ENCODE measurements around the gene SLCO3A1. TPM values are rescaled to one million over a fixed set of nuclear protein-coding genes. Genes with fewer than 3 reads are reported as not detected.

The SLCO3A1 gene
- total RNA-seq, 1 donor = 17.7 TPM

DNA sequence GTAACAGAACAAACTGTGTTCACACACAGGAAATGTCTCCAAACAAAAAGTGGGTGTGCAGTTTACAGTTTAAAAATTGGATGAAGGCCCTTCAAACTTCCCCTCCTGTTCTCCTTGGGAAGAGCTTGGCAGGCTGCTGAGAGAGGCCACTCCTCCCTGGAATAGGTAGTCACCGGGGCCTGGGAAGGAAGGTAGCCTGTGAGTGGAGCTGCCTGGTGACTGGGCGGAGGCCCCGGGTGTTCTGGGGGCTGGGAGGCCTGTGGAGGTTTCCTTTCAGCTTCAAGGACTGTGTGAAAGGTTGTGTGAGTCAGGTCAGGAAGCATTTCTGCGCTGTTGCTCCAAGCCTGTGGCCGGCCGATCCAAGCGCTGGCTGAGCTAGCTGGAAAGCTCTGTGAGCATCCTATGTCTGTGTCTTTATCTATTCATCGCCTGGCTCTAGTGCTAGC, 14.1 kb downstream of the SLCO3A1 start:
- Histone ChIP-seq H3K4me1 (ENCODE audit: insufficient read depth, low read length) (peaks cover 71% of the 10 kb centered on the region), H3K4me3 (ENCODE audit: low read length) (no peak overlapping the region), H3K9me3 (ENCODE audit: low read depth, low read length) (no peaks in the 10 kb centered on the region), H3K27me3 (ENCODE audit: insufficient read depth, low read length) (no peaks in the 10 kb centered on the region)

DNA sequence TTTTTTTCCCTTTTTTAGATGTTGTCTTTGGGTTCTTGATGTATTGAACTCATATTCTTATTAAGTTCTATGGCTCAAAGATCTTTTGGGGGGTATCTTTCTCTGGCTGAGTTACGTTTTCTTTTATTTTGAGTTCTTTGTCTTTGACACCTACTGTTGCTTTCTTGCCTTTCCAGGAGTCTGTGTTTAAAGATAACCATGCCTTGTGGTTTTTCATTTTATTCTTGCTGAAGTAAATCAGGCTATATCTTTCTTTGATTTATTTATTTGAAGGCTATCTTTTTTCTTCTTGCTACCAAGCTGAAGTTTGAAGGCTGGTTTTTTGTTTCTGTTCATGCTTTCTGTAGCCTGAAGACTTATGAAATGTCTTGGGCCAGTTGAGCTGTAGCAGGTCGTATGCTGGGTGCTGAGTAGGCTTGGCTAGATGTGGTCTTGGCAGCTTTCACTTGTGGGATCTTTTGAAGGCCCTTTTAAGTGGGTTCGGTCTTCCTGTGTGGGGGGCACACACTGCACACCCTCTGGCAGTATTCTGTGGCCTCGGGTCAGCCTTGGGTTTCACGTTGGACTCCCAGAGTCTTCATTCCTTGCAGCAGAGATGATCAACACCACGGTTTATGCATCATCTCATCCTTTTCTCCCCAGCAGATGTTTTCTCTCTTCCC, 17.5 kb downstream of the SLCO3A1 start:
- H3K9me3 ChIP-seq (ENCODE audit: low read depth, low read length) = no peaks in the 10 kb centered on the region
- H3K4me1 ChIP-seq (ENCODE audit: insufficient read depth, low read length) = peaks cover 50% of the 10 kb centered on the region
- H3K4me3 ChIP-seq (ENCODE audit: low read length) = no peak overlapping the region
- no peaks in the 10 kb centered on the region for H3K27me3 ChIP-seq (ENCODE audit: insufficient read depth, low read length)

DNA sequence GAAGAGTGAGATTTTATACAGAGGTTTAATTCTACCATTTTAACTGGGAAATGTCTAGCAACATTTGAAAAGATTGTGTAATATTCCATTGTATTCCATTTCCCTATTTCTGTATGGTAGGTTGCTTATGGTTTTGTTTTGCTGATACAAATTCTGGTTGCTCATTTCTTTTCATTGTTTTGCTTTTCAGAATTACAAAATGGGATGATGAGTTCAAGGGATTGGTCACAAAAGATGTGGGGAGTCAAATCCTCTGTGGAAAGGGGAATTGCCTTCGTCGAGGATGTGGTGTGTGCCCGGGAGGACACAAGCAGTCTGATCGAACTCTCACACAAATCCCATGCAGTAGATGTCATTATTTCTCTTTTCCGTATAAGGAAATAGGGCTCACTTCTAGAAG, 18.3 kb downstream of the SLCO3A1 start:
- no peaks in the 10 kb centered on the region for H3K27me3 ChIP-seq (ENCODE audit: insufficient read depth, low read length)
- H3K9me3 ChIP-seq (ENCODE audit: low read depth, low read length) = no peaks in the 10 kb centered on the region
- H3K4me1 ChIP-seq (ENCODE audit: insufficient read depth, low read length) = peaks cover 42% of the 10 kb centered on the region
- no peak overlapping the region for H3K4me3 ChIP-seq (ENCODE audit: low read length)

DNA sequence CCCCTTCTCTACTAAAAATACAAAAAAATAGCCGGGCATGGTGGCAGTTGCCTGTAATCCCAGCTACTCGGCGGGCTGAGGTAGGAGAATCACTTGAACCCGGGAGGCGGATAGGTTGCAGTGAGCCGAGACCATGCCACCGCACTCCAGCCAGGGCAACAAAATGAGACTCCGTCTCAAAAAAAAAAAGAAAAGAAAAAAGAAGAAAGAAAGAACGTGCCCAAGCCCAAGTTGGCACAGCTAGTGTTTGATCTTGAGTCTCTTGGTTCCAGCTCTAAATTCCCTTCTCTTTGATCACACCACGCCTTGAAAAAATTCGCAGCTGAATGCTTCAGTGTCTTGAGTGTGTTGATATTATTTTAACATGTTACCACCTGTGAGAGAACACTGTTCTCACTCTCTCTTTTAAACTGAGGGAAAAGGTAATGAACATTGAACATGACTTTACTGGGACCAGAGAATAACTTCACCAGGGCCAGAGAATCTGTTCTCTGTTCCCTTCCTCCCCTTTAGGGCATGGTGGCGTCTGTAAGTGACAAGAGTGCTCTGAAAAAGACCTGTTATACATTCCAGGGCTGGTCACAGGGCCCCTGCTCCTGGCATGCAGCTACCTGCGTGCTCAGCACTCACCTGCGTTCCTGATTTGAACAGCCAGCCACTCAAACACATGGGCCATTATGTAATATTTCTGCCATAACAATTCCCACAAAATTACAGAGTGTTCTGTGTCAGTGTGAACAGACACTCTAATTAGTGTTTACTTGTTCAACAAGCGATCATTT, 19.0 kb downstream of the SLCO3A1 start:
- Histone ChIP-seq H3K4me3 (ENCODE audit: low read length) (no peak overlapping the region), H3K9me3 (ENCODE audit: low read depth, low read length) (no peaks in the 10 kb centered on the region), H3K4me1 (ENCODE audit: insufficient read depth, low read length) (peaks cover 35% of the 10 kb centered on the region), H3K27me3 (ENCODE audit: insufficient read depth, low read length) (no peaks in the 10 kb centered on the region)

DNA sequence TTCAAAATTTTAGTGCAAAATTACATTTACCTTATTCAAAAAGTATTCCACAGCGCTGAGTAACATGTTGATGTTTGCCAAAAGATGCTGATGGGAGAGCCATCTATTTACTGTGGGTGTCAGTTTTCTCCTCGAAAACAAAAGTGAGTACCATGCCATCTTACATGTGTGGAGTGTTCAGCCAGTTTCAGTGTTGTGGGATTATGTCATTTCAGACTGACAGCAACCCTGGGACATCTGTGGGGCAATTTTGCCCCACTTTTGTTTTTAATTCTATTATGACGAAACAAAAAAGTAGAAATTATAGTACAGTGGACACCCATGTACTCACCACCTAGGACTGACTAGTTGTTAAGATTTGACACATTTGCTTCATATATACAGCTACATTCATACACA, 19.6 kb downstream of the SLCO3A1 start:
- Histone ChIP-seq H3K27me3 (ENCODE audit: insufficient read depth, low read length) (no peaks in the 10 kb centered on the region), H3K9me3 (ENCODE audit: low read depth, low read length) (no peaks in the 10 kb centered on the region), H3K4me3 (ENCODE audit: low read length) (no peak overlapping the region), H3K4me1 (ENCODE audit: insufficient read depth, low read length) (peaks cover 30% of the 10 kb centered on the region)

DNA sequence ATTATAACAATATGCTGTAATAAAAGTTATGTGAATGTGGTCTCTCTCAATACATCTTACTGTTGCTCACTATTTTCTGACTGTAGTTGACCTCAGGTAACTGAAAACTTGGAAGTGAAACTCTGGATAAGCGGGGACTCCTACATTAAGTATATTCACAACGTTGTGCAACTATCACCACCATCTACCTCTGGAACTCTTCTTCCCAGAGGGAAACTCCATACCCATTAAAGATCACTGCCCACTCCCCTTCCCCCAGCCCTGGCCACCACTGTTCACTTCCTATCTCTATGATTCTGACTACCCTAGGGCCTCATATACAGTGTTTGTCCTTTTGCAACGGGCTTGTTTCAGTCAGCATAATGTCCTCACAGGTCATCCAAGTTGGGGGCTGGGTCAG, 20.7 kb downstream of the SLCO3A1 start:
- Histone ChIP-seq H3K4me1 (ENCODE audit: insufficient read depth, low read length) (peaks cover 30% of the 10 kb centered on the region), H3K9me3 (ENCODE audit: low read depth, low read length) (no peaks in the 10 kb centered on the region), H3K27me3 (ENCODE audit: insufficient read depth, low read length) (no peaks in the 10 kb centered on the region), H3K4me3 (ENCODE audit: low read length) (no peak overlapping the region)

DNA sequence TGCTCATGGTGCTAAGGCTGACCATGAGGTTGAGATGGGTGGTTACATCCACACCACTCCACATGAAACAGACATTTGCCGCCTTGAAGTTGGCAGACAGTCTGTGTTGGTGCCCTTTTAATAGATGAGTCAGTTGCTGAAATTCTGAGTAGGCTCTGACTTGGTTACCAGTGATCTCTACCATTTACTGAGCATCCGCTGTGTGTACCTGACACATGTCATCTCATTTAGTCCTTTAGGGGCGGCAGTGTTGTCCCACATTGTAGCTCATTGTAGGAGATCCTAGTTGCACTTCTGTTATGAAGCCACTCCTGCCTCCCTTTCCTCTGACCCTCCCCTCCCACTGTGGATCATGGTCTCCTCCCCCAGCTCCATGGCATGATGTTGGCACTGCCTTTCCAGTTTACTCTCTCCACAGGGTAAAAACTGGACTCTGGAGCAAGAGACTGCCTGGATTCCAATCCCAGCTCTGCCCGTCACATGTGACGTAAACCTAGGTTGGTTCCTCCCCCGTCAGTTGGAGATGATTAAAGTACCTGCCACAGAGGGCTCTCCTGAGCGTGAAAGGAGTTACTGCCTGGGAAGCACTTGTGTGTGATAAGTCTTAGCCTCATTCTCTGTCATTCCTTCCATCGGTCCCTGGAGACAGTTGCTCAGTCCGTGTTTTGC, 21.6 kb downstream of the SLCO3A1 start:
- Histone ChIP-seq H3K4me3 (ENCODE audit: low read length) (no peak overlapping the region), H3K4me1 (ENCODE audit: insufficient read depth, low read length) (peaks cover 27% of the 10 kb centered on the region), H3K27me3 (ENCODE audit: insufficient read depth, low read length) (no peaks in the 10 kb centered on the region), H3K9me3 (ENCODE audit: low read depth, low read length) (no peaks in the 10 kb centered on the region)

DNA sequence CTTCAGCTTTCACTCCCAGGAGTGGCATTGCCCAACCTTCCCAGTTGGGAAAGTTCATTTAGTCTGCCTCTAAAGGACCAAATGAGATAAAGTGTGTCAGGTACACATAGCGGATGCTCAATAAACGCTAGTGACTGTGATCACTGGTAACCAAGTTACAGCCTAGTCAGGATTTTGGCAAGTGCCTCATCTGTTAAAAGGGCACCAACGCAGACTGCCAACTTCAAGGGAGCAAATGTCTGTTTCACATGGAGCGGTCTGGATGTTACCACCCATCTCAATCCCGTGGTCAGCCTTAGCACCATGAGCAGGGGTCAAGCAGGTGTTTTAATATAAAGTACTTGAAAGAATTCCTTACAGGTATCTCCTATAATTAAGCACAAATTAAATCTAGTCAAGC, 22.7 kb downstream of the SLCO3A1 start:
- Histone ChIP-seq H3K4me3 (ENCODE audit: low read length) (no peak overlapping the region), H3K4me1 (ENCODE audit: insufficient read depth, low read length) (peaks cover 27% of the 10 kb centered on the region), H3K9me3 (ENCODE audit: low read depth, low read length) (no peaks in the 10 kb centered on the region), H3K27me3 (ENCODE audit: insufficient read depth, low read length) (no peaks in the 10 kb centered on the region)

DNA sequence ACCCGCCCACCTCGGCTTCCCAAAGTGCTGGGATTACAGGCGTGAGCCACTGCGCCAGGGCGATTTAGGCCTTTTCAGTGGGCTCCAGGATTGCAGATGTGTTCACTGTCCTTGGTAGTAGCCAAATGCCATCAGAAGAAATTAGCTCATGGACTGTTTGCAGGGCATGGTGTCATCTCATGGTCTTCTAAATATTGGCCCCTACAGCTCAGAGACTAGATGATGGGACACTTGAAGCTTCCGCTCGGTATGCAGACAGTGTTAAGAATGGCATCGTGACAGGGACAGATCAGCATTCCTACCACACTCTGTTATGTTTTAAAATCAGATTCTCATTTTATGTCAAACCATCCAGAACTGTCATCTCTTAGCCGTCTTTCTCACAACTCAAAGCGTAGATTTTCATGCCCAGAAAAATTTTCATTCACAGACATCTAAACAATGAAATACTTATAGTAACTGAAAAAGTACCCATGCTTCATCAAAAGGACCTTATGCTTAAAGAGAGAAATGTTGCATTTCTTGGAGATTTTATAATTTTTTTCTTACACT, 24.9 kb downstream of the SLCO3A1 start:
- Histone ChIP-seq H3K4me3 (ENCODE audit: low read length) (no peak overlapping the region), H3K9me3 (ENCODE audit: low read depth, low read length) (no peaks in the 10 kb centered on the region), H3K27me3 (ENCODE audit: insufficient read depth, low read length) (no peaks in the 10 kb centered on the region), H3K4me1 (ENCODE audit: insufficient read depth, low read length) (peaks cover 13% of the 10 kb centered on the region)

DNA sequence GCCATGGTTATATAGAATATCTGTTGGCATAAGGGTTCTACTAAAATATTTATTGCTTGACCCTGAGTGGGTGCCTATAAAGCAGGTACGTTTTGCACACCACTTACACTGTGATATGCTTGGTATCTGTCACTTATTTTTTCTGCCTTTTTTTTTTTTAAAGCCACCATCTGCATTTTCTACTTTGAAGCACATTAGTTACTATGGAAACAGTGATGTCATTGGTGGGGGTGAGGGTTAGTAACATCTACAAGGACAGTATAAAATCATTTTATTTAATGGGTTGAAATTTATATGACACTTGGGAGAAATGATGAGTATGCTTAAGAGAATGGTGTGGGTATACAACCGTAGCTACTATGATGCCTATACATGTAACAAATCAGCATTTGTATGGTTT, 25.6 kb downstream of the SLCO3A1 start:
- Histone ChIP-seq H3K27me3 (ENCODE audit: insufficient read depth, low read length) (no peaks in the 10 kb centered on the region), H3K4me3 (ENCODE audit: low read length) (no peak overlapping the region), H3K4me1 (ENCODE audit: insufficient read depth, low read length) (peaks cover 13% of the 10 kb centered on the region), H3K9me3 (ENCODE audit: low read depth, low read length) (no peaks in the 10 kb centered on the region)

DNA sequence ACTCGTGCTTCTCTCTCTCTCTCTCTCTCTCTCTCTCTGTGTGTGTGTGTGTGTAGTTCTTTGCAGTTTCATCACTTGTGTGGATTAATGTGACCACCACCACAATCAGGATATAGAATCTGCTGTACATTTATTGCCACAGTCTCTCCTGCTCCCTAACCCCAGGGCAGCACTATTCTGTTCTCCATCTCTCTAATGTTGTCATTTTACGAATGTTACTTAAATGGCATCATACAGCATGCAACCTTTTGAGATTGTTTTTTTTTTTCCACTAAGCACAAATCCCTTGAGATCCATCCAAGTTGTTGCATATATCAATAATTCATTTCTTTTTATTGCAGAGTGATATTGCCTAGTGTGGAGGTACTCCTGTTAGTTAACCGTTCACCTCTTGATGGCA, 26.9 kb downstream of the SLCO3A1 start:
- H3K27me3 ChIP-seq (ENCODE audit: insufficient read depth, low read length) = no peaks in the 10 kb centered on the region
- peaks cover 8% of the 10 kb centered on the region for H3K4me1 ChIP-seq (ENCODE audit: insufficient read depth, low read length)
- H3K9me3 ChIP-seq (ENCODE audit: low read depth, low read length) = no peaks in the 10 kb centered on the region
- H3K4me3 ChIP-seq (ENCODE audit: low read length) = no peak overlapping the region

DNA sequence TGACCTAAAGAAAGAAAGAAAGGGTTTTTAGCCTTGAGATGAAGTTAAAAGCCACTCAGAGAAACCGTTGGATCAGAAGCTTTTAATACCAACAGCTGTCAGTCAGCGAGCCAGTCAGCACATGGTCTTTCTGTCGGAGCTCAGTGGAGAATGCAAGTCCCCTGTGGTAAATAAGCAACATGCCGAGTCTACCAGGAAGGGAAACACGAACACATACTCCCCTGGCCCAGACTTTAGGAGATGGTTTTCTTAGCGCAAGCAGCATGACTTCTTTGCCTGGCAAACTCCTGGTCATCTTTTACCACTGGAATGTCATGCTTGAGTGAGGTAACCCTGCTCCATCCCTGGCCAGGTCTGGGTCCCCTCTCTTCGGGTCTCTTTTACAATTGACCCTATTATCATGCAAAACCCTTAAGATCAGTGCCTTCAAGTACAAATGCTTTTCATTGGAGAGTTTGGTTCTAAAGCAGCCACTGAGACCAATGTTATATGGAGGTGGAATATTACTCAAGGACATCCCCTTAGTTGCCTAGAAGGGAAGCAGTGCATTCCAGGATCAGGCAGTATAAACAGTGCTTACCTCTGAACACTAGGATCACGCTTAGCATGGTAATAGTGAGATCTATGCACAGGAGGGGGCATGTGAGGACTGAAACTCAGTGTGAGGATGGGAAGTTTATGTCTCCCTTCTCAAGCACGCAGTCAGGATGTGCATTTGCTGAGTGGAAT, 28.2 kb downstream of the SLCO3A1 start:
- Histone ChIP-seq H3K4me1 (ENCODE audit: insufficient read depth, low read length) (peaks cover 8% of the 10 kb centered on the region), H3K27me3 (ENCODE audit: insufficient read depth, low read length) (no peaks in the 10 kb centered on the region), H3K4me3 (ENCODE audit: low read length) (no peak overlapping the region), H3K9me3 (ENCODE audit: low read depth, low read length) (no peaks in the 10 kb centered on the region)

DNA sequence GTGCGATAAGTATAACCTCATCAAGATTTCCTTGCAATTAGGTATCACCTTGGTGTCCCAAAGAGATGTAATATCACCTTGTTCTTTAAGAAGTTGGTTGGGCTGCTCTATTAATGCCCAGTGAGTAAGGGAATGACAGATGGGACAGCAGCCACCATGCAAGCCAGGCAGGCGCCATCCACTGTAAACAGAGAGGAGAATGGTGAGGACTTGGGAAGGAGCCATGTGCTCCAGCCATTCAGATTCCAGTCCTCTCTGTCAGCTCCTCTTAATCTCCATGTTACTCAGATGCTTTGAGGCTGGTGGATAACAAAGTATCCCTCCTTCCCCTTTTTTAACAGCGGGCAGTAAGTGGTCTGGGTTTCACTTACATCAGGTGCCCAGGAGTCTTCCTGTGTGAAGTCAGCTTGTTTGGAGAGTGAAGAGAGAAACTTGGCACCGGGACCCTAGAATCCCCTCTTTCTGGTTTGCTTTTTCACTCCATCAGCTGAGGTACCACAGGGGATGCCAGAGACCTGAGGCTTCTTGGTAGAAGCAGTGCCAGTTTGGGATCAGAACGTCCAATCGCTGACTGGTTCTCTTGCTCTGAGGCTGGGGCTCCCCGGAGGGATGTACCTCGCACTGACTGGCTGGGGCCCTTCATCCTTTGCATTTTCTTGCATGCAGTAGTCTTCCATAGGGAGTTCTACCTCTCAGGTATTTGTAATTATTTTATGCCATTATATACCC, 29.5 kb downstream of the SLCO3A1 start:
- no peaks in the 10 kb centered on the region for H3K9me3 ChIP-seq (ENCODE audit: low read depth, low read length)
- H3K27me3 ChIP-seq (ENCODE audit: insufficient read depth, low read length) = no peaks in the 10 kb centered on the region
- no peak overlapping the region for H3K4me3 ChIP-seq (ENCODE audit: low read length)
- peaks cover 18% of the 10 kb centered on the region for H3K4me1 ChIP-seq (ENCODE audit: insufficient read depth, low read length)

DNA sequence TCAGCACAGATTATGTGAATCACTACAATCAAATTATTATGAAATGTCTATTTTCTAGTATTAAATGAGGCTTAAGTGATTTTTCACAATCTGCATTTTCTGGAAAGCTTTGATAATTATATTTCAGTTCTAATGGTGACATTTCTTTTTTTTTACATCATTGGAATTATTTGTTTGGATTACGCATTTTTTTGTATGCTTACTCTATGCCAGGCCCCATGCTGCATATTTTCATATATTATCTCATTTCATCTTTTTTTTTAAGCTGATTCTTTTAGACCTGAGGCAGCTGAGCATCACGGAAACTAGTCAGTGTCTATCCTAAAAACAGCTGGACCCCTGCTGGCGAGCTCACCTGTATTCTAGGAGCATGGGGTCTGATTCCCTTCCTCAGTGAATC, 31.1 kb downstream of the SLCO3A1 start:
- Histone ChIP-seq H3K4me1 (ENCODE audit: insufficient read depth, low read length) (peaks cover 17% of the 10 kb centered on the region), H3K4me3 (ENCODE audit: low read length) (no peak overlapping the region), H3K27me3 (ENCODE audit: insufficient read depth, low read length) (no peaks in the 10 kb centered on the region), H3K9me3 (ENCODE audit: low read depth, low read length) (no peaks in the 10 kb centered on the region)

Measured in mononuclear cell (primary cell).